Parietal lobe (tissue), 1 donor: Measurements from ENCODE around the gene DNAJC19. TPM values are rescaled to one million over a fixed set of nuclear protein-coding genes. Genes with fewer than 3 reads are reported as not detected.

Source experiments
- total RNA-seq: library from RNA; depleted of rRNA; stranded (reverse); fragments of >200 nt; gene quantifications from one replicate; pipeline ENCODE4 v1.2.3, GENCODE V29; 2014

DNAJC19 gene
- 54.8 TPM for total RNA-seq

GRCh38 chr3:180989291-180990163 is at the start of gene DNAJC19:
DNAJC19 (minus strand) TSS chr3:180989736; CDS start chr3:180989602, 134 bp downstream.

Other genes starting within 250 kb of the DNAJC19 start
- gene FXR1, start 77.1 kb downstream of the DNAJC19 start, total RNA-seq: 301 TPM